Measurements from ENCODE around the gene CNIH2. TPM values are rescaled to one million over a fixed set of nuclear protein-coding genes. Genes with fewer than 3 reads are reported as not detected.

Gene CNIH2
- total RNA-seq, 4 donors from 2014 or later = not detected

DNA sequence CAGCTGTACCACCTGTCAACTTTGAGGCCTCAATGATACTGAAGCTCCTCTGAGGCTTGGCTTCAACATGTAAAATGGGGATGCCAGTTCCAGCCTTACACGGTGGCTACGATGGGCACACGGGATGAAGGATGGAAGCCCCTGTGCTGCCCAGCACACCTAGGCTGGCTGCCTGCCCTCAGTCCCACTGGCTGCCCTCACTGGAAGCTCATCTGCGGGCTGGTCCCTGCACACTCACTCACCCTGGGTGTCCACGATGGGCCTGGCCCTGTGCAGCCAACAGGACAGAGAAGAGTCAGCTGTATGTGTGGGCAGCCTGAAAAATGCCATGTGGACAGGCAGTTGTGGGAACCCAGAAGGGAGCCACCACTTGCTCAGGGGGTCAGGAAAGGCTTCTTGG is 8.7 kb downstream of the CNIH2 start:
- Histone ChIP-seq H3K36me3 (peaks cover 0 to 6% of the 10 kb centered on the region in 2 donors), H3K27ac (no peak overlapping the region), H3K9me3 (no peaks in the 10 kb centered on the region), H3K4me1 (peaks cover 19% of the 10 kb centered on the region in 2 donors), H3K27me3 (no peaks in the 10 kb centered on the region), H3K4me3 (replicated peaks in 1 of 3) (no peak overlapping the region)
- WGBS, 2 donors = 91 to 96% methylated on average over 3 to 4 of the region's 5 CpGs
- TF ChIP-seq, protein P1, sequence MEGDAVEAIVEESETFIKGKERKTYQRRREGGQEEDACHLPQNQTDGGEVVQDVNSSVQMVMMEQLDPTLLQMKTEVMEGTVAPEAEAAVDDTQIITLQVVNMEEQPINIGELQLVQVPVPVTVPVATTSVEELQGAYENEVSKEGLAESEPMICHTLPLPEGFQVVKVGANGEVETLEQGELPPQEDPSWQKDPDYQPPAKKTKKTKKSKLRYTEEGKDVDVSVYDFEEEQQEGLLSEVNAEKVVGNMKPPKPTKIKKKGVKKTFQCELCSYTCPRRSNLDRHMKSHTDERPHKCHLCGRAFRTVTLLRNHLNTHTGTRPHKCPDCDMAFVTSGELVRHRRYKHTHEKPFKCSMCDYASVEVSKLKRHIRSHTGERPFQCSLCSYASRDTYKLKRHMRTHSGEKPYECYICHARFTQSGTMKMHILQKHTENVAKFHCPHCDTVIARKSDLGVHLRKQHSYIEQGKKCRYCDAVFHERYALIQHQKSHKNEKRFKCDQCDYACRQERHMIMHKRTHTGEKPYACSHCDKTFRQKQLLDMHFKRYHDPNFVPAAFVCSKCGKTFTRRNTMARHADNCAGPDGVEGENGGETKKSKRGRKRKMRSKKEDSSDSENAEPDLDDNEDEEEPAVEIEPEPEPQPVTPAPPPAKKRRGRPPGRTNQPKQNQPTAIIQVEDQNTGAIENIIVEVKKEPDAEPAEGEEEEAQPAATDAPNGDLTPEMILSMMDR (IDR thresholded peaks at IDR 0.05) = no peak
- TF ChIP-seq POLR2A (IDR thresholded peaks at IDR 0.05) = no peak
- intact Hi-C loops (cut with DNase I) = loop anchor here (5.0 kb wide), 1 partner anchor 136 kb away; the partner anchor contains the start of gene NPAS4
- DNase-seq = no peak

DNA sequence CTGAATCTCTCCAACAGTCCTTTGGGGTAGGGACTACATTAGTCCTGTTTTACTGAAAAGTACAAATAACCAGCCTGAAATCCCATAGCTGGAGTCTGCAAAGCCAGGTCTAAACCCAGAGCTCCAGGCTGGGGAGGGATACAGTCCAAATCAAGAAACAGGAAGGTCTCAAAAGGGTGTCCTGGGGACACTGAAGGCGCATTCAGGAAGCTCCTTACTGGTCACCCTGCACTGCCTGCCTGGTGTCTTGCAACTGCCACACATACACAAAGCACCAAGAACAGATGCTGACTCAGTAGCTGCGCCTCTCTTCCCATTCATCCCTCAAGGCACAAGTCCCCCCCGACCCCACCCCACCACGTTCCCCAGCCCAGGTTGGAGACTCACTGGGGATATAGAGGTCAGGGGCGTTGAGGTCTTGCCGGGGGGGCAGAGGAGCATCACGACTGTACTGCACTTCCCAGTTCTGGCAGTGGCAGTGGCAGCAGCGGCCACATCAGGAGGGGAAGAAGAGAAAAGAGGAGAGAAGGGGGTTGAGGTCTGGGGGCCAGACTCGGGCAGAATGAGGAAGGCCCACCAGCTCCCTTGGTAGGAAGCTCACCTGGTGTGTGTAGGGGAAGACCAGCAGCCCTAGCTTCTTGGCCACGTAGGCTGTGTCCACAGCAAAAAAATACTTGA is 9.4 kb downstream of the CNIH2 start:
- intact Hi-C loops (cut with DNase I) = loop anchor here (5.0 kb wide), 1 partner anchor 135 kb away; the partner anchor contains the start of gene NPAS4

DNA sequence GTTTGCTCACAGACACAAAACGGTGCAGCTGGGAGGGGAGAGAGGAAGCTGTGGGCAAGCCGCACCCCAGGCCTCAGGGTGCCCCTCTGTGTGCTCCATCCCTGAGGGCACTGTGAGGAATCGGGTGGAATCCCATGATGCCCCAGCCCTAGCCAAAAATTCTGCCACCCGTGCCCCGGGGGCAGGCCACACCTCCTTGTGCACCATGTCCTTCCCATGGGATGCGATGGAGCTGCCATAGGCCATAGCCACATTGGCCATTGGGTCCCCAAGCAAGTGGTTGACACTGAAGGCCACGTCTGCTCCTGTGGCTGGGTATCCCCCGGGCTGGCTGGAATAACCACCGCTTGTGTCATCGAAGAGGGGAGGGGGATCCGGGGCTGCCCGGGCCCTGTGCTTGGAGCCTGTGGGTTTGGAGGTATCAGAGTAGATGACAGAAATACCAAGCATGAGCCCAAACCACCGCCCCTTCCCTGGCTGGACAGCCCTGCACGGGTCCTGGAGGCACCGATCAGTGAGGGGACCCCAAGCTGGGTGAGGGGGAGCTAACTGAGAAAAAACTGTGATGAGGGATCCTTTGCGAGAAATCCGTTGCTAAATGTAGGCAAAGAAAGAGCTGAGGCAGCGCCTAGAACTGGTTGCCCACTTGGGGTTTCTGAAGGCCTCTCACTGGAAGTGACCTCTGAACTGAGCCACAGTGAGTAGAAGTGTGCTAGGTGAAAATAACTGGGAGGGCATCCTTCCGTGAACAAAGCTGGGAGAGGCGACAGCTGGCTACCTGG is 10.1 kb downstream of the CNIH2 start:
- intact Hi-C loops (cut with DNase I) = loop anchor here (5.0 kb wide), 1 partner anchor 134 kb away; the partner anchor contains the start of gene NPAS4
- 35 to 39% methylated on average over 14 to 16 of the region's 20 CpGs for WGBS, 2 donors

More for the DNA sequence above, 9.4 kb downstream of the CNIH2 start:
- Histone ChIP-seq H3K27me3 (peaks cover 4% of the 10 kb centered on the region), H3K4me3 (replicated peaks in 1 of 3) (no peak overlapping the region), H3K4me1 (peaks cover 22 to 25% of the 10 kb centered on the region in 2 donors), H3K9me3 (no peaks in the 10 kb centered on the region), H3K27ac (no peak overlapping the region), H3K36me3 (peaks cover 0 to 6% of the 10 kb centered on the region in 2 donors)
- DNase-seq = no peak
- TF ChIP-seq POLR2A (IDR thresholded peaks at IDR 0.05) = no peak
- TF ChIP-seq, protein P1 (IDR thresholded peaks at IDR 0.05) = no peak
- 70 to 82% methylated on average over 9 to 10 of the region's 10 CpGs for WGBS, 2 donors

DNA sequence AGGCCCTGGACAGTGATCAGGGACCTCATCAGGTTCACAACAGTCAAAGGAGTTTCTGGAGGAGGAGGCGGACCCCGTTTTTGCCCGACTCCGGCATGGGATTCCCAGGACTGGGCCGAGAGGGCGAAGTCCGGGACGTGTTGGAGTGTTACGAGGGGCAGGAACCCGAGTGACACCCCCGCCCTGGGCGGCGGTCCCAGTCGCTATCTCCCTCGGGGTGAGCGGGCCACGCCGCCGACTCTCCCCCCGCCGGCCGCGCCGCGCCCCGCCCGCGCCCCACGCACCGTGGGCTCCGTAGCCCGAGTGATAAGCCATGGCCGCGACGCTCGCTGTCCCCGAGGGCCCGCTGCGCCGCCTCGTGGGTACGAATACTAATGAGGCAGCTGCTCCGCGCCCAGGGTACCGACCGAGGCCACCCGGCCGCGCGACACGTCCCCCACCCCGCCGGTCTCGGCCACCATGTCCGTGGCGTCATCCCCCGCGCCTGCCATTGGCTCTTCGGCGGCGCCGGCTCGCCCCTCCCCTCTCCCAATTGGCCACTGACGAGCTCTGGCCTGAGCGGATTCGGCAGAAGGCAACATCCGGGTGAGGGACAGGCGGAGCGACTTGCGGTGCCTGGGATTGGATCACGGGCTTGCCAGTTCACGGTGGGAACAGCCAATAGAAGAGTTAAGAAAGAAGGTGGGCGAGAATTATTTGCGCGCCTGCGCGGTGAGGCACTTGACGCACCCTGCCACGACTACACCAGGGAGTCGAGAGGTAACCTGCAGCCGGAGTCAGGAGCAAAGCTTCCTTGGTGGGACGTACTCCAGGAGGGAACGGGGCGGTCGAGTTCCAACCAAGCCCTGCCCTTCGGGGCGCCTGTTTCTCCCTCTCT is 10.9 kb downstream of the CNIH2 start, which contains the start of gene YIF1A:
YIF1A (minus strand) TSS at position 473 of the 877 bp plus-strand sequence; CDS start at position 315, 158 bp downstream.
- Histone ChIP-seq H3K36me3 (peaks cover 0 to 6% of the 10 kb centered on the region in 2 donors), H3K27ac (peak within 1 kb of the TSS; percentile 74 to 88 (median 74)), H3K9me3 (no peaks in the 10 kb centered on the region), H3K4me1 (peaks cover 22% of the 10 kb centered on the region in 2 donors), H3K27me3 (peaks cover 4% of the 10 kb centered on the region), H3K4me3 (replicated peaks in 1 of 3) (peak within 1 kb of the TSS; percentile 70 to 93 (median 71))
- peak; percentile 99 for DNase-seq
- intact Hi-C loops (cut with DNase I) = loop anchor here (5.0 kb wide), 1 partner anchor 133 kb away; the partner anchor contains the start of gene NPAS4
- TF ChIP-seq, protein P1 (IDR thresholded peaks at IDR 0.05) = no peak
- peak in 1 of 2 donors; percentile 94 for TF ChIP-seq POLR2A (IDR thresholded peaks at IDR 0.05)
- WGBS, 2 donors = 0 to 1% methylated on average over 22 to 43 of the region's 87 CpGs

More for the DNA sequence above, 10.1 kb downstream of the CNIH2 start:
- H3K27me3 ChIP-seq = peaks cover 4% of the 10 kb centered on the region
- TF ChIP-seq, protein P1 (IDR thresholded peaks at IDR 0.05) = no peak
- no peak for TF ChIP-seq POLR2A (IDR thresholded peaks at IDR 0.05)
- DNase-seq = no peak
- no peaks in the 10 kb centered on the region for H3K9me3 ChIP-seq
- peaks cover 22% of the 10 kb centered on the region in 2 donors for H3K4me1 ChIP-seq
- peaks cover 0 to 6% of the 10 kb centered on the region in 2 donors for H3K36me3 ChIP-seq
- peak overlapping the region; percentile 70 to 93 (median 71) for H3K4me3 ChIP-seq (replicated peaks in 1 of 3)
- H3K27ac ChIP-seq = peak overlapping the region in 2 of 3 donors; percentile 55 to 88

Measured in thyroid gland (tissue), 4 donors.